DMS79 treated with DMSO at 0.1 percent for 48 hours (cell line): ENCODE measurements around the gene ZFAND6.
A peak's percentile ranks its signal among the peaks of the same experiment; 100 is the strongest.

Experiments
- DNase-seq: peaks from one replicate; lab custom pipeline; 2025; lab: John Stamatoyannopoulos, UW

ZFAND6 gene

DNA sequence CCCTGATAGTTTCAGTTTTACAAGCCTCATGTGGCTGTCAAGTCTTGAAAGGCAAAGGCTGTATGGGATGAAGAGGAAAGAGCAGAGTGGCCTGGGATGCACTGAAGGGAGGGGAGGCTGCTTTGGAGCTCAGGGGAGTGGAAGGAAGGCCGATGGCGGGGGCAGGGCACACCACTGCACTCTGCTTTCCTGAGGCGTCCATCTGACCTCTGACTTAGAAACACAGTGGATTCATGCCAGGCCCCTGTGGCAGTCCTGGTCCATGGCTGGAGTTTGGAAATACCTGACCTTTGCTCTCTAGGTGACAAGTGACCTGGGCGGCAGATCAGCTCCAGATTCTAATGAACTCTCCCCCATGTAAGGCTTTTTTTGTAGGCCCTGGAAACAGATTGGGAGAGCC lies 112.3 kb downstream of the ZFAND6 start:
- no peak for DNase-seq

DNA sequence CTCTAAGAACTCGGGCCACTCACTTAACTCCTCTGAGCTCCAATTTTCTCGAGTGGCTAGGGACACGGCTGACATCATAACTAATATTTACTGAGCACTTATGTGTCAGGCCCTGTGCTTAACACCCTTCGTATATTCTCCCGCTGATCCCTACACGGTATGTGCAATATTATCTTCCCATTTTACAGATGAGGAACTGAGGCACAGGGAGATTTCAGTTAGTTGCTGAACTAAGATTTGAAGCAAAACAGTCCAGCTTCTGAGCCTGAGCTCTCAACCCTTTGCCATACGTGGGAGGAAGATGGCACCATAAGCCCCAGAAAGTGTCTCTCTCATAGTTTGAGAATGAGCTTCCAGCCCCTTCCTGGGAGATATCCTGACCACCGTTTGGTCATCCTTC lies 112.9 kb downstream of the ZFAND6 start:
- DNase-seq: no peak

DNA sequence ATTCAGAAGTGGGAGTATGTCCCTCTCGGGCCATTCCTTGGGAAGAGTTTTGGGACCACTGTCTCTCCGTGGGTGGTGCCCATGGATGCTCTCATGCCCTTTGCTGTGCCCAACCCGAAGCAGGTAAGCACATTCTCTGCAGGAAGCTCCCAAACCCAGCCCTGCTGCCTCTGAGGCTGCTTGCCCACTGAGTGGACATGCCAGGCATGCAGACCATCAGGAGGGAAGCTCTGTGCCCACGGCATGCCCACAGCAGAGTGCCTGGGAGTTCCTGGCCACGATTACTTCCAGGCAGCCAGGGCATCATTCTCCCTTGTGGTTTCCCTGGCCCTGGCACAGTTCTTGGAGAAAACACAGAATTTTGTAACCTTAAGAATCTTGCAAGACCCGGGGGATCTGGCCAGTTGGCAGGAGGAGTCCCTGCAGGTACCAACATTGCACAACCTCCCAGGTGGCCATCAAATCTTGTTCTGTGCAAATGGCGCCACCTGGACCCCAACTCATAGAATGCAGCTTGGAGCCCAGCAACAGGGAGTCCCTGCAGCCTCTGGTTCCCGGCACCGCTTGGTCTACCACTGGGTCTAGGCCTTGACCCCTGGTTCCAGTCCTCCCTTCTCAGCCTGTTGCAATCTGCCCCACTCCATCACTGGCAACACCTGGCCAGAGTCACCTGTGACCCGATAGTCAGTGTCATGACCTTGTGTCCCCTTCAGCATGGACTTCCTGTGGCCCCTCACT lies 113.7 kb downstream of the ZFAND6 start:
- peak; percentile 10 for DNase-seq

DNA sequence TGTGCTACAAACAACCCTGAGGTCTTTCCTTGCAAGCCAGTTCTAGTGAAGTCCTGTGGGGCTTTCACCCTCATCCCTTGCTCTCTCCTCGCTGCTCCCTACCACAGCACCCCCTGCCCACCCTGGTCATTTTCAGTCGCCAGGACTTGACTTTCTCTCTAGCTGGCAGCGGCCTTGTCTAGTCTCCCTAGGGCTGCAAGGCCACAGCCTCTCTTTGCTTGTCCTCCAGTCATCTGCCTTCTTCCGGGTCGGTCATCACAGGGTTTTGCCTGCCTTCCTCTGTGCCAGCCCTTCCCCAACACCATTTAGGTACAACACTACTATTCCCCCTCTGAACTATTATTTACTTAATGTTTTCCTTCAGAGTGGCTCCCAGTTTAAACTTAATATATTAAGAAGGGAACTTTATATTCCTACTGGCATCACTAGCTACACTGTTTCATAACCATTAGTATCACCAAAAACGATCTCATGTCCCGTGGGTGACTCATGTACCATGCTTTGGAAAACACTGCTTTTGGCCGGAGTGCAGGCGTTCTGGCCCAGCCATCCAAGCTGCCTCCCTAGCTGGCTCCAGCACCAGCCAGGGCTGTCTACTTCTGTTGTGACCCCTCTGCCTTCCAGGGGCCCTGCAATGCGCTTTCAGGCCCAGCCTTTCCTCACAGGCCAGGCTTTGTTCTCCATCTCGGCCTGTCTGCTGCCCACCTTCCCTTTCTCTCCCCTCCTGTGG lies 114.7 kb downstream of the ZFAND6 start:
- DNase-seq: no peak

DNA sequence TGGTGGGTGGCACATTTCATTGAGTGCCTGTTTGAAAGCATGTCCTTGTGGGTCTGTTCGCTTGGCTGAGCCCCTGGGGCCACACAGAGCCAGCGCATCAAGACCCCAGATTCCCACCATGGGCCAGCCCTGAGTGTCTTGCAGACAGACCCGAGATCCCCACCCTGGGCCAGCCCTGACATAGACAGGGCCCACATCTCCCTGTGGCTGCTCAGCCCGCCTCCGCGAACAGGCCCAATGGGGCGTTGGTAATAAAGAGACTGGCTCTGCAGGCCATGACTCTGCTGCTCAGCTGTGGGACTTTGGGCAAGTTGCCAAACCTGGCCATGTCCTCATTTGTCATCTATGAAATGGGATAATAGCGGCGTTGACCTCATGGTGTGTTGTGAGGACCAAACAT lies 116.0 kb downstream of the ZFAND6 start:
- DNase-seq: no peak

DNA sequence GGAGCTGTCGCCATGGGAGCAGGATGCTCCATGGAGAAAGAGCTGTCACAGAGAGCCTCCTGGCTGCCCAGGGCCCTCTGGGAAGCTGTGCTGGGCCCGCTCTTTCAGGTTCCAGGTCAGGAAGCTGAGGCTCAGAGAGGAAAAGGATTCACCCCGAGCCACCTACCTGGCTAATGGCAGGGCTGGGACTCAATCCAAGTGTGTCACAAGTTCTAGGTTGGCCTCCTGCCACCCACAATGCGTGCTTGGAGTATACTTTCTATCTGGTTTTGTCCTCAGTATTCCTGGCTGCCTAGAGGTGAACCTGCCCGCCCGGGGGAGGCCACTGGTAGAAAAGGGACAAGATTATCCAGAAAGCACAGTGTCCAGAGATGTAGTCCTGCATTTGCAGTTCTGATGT lies 117.0 kb downstream of the ZFAND6 start:
- no peak for DNase-seq

DNA sequence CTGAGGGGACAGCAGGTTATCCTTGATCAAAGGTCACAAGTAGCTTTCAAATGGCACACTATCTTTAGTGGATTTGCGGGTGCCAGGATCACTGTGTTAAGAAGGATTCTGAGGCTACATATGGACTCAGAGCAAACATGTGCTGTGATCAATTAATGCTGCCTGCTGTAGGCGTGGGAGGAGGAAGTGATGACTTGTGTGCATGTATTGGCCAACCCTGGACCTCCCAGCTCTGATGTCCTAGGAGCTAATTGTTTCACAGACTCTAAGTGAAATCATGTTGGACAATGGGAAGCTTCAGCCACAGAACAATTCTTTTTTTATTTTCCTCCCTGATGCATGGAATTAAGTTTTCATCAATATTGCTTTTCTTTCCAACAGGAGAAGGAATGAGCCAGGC lies 117.7 kb downstream of the ZFAND6 start:
- DNase-seq: no peak

DNA sequence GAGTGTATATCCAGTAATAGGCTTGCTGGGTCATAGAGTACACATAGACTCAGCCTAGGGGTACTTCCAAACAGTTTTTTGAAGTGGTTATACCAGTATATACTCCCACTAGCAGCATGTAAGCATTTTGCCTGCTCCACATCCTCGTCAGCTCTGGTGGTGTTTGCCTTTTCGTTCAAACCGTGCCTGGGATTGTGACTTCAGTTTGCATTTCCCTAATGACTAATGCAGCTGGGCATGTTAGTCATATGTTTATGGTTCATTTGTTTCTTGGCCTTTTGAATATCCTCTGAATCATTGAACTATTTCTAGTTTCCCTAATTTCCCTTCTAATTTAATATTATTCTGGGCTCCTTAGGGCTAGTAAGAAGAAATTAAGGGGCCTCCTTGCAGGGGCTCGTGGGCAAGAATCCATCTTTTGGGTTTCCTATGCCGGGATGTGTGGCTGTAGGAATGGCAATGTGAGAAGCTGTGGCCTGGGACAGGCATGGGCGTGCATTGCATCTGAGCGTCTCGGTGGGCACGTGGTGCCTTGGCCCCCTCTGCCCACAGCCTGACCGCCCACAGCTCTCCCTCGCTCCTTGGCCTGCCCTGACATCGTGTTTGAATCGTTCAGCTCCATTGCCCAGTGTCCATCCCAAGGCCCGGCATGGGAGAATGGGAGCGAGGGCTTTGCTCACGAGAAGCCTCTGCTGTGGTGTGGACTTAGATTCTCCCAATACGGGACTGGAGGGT lies 119.7 kb downstream of the ZFAND6 start:
- DNase-seq: no peak

DNA sequence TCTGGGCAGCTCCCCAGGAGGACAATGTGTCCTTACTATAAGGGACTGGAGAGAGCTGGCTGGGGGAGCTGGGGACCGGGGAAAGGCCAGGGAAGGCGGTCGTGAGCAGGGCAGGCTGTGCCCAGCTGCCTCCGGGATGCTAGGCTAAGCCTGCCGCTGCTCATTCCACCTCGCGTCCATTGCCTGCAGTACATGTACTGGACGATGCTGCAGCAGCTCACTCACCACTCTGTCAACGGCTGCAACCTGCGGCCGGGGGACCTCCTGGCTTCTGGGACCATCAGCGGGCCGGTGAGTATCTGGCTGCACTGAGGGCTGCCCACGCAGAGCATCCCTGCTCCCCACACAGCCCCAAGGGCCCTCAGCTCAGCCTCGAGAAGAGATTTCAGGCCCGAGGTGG lies 120.5 kb downstream of the ZFAND6 start:
- no peak for DNase-seq

DNA sequence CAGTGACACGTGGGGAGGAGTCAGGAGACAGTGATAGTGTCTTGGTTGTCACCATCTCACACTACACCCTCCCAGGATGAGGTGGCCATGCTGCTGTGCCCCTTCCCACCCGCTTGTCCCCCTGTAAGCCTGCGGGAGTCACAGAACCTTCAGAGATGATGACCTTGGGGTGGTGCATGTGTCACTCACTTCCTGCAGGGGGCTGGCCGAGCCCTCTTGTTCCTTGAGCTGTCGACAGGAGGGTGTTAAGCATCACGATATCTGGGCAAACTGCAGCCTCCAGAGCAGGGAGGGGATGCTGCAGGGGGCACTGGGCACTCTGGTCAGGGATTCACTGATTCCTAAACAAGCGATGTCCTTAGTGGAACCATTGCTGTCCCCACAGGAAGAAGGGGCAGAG lies 121.0 kb downstream of the ZFAND6 start:
- DNase-seq: no peak

DNA sequence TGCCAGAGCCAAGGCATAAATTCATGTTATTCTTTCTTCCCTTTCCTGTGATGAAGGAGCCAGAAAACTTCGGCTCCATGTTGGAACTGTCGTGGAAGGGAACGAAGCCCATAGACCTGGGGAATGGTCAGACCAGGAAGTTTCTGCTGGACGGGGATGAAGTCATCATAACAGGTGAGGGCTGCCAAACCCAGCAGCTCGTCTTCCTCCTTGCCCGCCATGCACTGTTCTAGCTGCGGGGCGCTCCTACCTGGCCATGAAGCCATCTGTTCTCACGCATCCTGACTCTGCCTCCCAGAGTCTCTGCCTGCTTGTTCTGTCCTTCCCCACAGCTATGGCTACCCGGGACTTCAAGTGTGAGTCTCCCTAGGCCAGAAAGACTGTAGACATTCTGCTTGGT lies 121.5 kb downstream of the ZFAND6 start:
- no peak for DNase-seq

DNA sequence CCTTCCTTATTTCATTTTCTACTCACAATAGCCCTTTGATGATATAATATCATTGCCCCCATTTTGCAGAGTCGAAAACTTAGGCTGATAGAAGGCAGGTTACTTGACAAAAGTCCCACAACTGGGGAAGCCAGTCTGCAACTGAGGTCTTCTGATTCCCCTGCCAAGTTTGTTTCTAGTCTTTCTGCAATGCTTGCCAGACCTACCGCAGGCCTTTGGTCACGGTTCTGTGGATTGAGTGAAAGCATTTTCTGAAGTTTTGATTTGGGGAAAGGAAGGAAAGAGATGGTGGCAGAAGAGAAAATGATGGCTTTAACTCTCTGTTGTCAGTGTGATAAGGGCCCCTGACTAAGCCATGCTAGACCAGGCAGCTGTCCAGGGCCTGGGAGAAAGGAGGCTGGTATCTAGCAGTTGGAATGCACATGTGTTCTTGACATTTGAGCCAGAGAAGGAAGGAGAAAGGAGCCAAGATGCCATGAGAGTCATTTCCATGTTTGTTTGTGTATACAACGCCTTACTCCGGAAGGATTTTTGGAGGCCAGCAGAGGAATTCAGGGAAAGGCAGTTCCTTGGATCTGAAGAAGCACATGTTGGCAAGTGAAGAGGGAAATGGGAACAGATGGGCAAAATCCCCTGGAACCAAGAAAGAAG lies 123.3 kb downstream of the ZFAND6 start:
- DNase-seq: no peak

DNA sequence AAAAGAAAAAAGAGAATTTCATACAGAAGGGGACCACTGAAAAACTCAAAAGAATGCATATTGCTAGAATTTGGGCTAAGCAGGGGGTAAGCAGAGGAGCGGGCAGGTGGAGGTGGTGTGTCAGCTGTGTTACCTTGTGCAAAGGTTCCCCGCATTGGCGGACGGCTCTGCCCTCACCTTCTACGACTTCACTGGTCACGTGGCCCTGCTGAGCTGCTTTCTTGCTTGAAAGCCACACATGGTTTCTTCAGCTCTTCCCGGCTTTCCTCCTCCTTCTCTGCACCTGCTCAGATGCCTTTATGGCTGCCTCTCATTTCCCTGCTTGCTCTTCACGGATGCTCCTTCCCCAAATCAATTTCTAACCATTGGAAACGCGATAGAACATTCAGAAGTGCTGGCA lies 123.8 kb downstream of the ZFAND6 start:
- no peak for DNase-seq

DNA sequence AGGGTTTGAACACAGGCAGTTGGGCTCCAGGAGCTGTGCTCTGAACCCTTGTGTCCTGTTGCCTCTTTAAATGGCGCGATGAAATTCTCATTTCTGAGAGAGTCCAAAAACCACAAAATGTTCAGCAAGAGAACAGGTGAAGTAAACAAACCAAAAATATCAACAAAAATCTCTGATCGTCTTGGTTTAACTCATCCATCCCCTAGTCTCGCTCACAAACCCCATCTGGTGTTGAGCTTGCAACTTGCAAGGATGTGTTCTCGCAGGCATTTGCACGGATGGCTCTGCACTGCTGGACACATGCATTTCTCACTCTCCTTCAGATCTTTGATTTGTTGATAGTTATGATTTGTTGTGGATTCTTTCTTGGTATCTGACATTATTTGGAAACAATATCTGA lies 124.4 kb downstream of the ZFAND6 start:
- no peak for DNase-seq

DNA sequence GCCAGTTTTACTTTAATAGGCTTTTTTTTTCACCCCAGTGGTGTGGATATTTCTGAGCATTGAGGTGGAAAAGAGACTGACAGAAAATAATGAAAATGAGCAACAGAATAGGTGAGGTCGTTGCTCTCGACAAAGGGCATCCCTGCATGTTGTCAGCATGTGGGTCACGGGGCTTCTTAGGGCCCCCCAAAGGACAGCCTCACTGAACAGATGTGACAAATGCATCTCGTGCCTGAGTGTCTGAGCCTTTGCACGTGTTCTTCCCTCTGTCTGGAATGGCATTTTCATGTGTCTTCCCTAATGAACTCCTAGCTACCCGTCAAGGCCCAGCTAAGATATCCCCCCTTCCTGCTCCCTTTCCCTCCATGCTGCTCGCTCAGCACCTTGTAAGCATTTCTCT lies 125.1 kb downstream of the ZFAND6 start:
- DNase-seq: no peak

DNA sequence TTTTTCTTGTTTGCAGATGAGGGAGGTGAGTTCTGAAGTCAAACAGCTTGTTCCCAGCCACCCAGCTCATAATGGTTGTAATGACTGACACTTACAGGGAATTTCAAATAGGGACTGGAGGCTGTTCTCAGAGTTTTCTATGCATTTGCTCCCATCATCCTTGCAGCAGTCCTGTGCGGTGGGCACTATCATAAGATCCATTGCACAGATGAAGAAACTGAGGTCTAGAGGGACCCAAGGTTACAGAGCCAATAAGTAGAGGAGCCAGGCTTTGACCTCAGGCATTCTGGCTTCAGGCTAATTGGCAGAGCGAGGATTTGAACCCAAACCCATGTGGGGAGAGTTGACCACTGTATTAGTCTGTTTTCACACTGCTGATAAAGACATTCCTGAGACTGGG lies 125.7 kb downstream of the ZFAND6 start:
- no peak for DNase-seq

DNA sequence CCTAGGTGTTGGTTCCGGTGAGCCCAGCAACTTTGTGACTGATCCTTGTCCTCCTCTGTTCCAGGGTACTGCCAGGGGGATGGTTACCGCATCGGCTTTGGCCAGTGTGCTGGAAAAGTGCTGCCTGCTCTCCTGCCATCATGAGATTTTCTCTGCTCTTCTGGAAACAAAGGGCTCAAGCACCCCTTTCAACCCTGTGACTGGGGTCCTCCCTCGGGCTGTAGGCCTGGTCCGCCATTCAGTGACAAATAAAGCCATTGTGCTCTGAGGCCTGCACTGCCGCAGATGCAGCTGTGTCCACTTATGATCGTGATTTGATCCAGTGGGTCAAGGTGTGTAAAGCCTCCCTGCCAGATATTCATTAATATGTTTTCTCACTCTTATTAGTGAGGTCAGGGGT lies 126.6 kb downstream of the ZFAND6 start:
- DNase-seq: no peak

DNA sequence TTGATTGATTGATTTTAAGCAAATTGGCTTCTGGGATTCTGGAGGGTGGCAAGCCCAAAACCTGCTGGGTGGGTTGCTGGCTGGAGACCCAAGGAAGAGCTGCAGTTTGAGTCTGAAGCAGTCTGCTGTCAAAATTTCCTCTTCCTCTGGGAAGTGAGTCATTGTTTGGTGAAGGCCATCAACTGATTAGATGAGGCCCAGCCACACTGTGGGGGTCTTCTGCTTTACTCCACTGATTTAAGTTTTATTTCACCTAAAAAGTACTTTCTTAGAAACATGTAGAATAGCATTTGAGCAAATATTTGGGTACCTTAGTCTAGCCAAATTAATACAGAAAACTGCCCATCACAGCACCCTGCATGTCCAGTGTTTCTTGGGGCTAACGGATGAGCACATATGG lies 127.1 kb downstream of the ZFAND6 start:
- no peak for DNase-seq
